Epithelial cell of esophagus (primary cell): ENCODE data around the gene CDKN1B.
"Not testable (repeated sequence)": the region's sequence is repeated elsewhere in the genome, so short reads cannot be mapped to it uniquely, and the experiment has no call there.

Experiments
- DNase-seq: peaks from one replicate; pipeline ENCODE4 v3.0.0; 2010; ENCODE audit warnings: low read depth
- H3K4me3 ChIP-seq: 2 replicates; pipeline ENCODE4 v1.5.1; 2011; ENCODE audit warnings: mild to moderate bottlenecking, low read length, control low read depth
- CTCF ChIP-seq: IDR thresholded peaks from 2 replicates; pipeline ENCODE4 v1.5.1; 2011; ENCODE audit warnings: low read depth, mild to moderate bottlenecking, low read length, control low read depth, inconsistent platforms; ENCODE audit not compliant: insufficient read depth; ENCODE audit errors: missing control alignments

Gene CDKN1B

GRCh38 chr12:12736759-12737676 is 19.9 kb downstream of the CDKN1B start:
- TF ChIP-seq CTCF = peak; percentile 48
- peak; percentile 51 for DNase-seq
- H3K4me3 ChIP-seq = no peak overlapping the region

- H3K4me3 ChIP-seq, DNase-seq: not testable (repeated sequence)
Measured at GRCh38 chr12:12738152-12738551, 21.0 kb downstream of the CDKN1B start.

GRCh38 chr12:12741660-12742059 is 24.5 kb downstream of the CDKN1B start:
- no peak overlapping the region for H3K4me3 ChIP-seq
- no peak for DNase-seq
- TF ChIP-seq CTCF = no peak

- no peak for DNase-seq
- no peak overlapping the region for H3K4me3 ChIP-seq
- no peak for TF ChIP-seq CTCF
Measured at GRCh38 chr12:12744546-12745305, 27.6 kb downstream of the CDKN1B start.

DNA sequence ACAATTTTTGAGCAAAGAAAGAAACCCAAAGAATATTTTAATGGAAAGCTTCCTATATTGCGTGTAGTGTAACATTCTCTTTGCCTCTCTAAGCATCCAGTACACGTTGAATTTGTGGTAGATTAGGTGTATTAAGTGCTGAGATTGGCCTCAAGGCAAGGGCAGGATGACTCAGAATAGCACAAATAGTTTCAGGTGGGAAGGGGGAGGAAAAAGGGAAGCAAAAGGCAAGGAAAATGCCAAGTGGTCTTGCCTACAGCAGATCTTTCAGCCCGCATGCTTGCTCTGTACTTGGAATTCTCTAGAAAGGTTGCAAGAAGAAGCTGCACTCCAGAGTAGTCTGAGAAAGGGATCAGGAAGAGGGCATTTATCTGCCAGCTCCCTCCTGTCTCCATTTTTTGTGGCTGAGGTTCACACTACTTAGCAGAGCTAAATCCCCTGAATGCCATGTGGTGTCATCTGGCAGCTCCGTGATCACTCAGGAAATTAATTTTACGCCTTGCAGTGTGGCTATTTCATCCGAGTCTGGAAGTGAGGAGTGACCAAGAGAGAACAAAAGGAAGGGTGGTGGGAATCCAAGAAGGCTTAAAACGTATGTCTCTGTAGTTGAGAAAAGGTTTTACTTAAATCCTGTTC is 28.5 kb downstream of the CDKN1B start:
- no peak overlapping the region for H3K4me3 ChIP-seq
- no peak for TF ChIP-seq CTCF
- peak; percentile 54 for DNase-seq

DNA sequence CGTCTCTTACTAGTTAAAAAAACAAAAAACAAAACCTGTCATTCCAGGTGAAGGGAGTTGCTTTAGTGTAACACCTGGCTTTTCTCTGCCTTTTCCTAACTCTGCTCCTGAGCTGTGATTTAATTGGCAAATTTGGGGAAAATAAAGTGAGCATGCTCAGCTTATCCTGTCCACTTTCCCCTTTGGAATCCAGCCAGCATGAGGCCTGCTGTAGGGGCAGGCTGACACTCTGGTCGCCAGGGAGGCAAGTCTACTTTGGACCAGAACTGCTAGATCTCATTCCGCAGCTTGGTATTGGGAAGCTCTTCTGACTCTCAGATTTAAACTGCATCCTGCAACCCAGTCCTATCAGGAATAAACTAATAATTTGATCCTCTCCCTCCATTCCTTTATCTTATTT is 30.1 kb downstream of the CDKN1B start:
- no peak overlapping the region for H3K4me3 ChIP-seq
- DNase-seq = no peak
- TF ChIP-seq CTCF = no peak

GRCh38 chr12:12748044-12748443 is 30.9 kb downstream of the CDKN1B start:
- DNase-seq = no peak
- no peak for TF ChIP-seq CTCF
- no peak overlapping the region for H3K4me3 ChIP-seq
